HG03139 (cell line): Measurements from ENCODE around the gene PKP4.

ENCODE experiments used
- ATAC-seq: cut with Tn5 transposase; IDR thresholded peaks from one replicate; pipeline ENCODE4 v1.9.1; 2021; ENCODE audit not compliant: unreplicated experiment

Gene PKP4

DNA sequence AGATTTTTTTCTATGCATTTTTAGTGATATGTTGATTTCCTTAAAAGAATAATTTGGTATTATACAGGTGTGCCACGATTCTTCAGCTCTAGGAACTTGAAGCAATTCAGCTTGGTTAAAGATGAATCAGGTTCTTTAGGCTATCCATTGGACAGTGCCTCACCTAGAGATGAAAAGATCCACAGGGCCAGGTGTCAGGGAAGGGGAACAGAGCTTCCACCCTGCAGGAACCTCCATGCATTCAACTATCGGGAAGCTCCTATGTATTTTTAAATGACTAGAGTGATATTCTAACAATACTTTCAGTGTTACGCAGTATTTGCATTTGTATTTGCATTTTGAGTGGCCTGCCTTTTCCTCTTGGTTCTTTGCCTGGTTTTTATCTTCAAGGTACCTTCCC lies 40.2 kb downstream of the PKP4 start:
- no peak for ATAC-seq

DNA sequence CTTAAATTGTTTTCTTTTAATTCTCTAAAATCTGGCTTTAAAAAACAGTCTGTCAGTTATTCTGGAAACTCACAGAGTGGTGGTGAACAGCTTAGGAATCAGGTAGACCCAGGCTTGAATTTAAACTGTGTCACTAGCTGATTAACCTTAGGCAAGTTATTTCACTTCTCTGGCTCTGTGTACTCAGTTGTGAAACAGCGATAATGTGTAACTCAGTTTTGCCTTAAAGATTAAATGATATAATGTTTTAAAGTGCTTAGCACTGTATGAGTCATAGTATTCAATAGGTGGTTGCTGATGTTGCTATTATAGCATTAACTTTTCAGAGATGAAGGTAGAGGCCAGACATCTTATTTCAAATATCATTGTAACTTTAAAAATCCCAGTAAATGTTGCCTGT lies 40.7 kb downstream of the PKP4 start:
- no peak for ATAC-seq

DNA sequence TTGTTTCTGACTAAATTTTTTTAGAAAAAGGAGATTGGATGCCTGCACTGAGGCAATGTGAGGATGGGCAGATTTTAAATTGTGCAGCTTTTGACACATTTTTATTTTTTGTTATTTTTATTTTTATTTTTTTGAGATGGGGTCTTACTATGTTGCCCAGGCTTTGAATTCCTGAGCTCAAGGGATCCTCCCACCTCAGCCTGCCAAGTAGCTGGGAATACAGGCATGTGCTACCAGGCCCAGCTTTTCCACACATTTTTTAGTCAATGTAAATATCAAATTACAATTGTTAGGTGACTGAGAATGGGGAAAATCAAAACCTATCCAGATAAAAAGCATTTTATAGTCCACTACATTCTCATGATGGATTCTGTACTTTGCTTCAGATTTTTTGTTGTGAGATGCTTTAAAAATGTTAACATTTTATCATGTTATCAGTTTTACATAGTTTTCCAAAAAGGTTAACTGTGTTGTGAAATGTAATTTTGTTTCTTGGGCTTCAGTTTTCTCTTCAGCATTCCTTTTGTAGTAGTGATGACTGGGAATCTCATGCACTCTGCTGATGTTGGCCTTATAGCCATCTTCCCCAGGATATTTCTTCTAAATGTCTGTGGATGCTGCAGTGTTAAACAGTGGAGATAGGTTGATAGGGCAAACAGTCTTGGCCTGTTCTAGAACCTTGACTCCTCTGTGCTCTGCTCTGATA lies 41.4 kb downstream of the PKP4 start:
- no peak for ATAC-seq

DNA sequence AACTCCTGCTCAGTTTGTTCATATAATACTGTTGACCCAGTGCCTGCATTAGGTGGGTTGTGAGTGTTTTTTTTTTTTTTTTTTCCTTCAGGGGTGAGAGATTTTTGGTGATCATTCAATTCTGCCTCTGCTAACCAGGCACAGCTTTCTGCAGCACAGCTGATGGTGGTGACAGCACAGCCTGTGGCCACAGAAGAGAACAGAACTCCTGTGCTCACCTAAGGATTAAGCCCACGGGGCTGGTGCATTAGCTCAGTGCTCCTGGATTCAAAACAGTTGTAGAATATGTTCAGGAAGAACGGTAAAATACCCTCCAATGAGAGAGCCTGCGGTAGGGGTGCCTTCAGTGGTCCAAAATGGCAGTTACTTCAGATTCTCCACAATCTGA lies 42.0 kb downstream of the PKP4 start:
- no peak for ATAC-seq

DNA sequence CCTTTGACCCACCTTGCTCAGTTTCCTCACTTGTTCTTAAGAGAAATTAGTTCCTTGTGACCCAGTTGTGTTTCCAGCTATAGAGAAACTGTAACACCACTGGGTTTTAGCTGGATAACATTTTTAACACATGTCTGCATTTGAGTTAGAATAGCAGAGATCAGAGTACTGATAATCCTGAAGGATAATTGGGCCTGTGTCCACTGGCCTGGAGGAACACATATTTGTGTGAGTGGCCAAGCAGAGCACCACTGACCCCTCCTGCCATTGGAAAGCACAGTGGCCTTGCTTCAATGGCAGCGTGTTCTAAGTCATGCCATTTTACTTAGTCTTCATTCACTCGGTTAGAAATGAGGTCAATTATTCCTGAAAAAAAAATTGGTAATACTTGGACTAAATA lies 42.6 kb downstream of the PKP4 start:
- no peak for ATAC-seq

DNA sequence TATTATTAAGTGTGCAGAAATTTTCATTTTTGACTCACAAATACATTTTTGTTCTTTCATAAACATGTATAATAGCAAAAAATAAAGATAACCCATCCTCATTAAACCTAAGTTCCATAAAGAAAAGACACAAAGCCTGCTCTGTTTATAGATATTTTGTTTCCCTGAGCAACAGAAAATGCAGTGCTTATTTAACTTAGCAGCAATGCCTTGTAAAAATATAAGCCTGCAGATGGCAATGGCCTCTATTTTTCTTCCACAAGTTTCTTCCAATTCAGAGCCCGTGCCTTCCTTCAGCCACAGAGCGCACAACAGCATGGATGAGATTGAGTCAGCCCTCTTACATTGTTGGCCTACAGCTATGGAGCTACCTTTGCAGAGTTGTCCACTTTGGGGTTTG lies 43.6 kb downstream of the PKP4 start:
- ATAC-seq = no peak

DNA sequence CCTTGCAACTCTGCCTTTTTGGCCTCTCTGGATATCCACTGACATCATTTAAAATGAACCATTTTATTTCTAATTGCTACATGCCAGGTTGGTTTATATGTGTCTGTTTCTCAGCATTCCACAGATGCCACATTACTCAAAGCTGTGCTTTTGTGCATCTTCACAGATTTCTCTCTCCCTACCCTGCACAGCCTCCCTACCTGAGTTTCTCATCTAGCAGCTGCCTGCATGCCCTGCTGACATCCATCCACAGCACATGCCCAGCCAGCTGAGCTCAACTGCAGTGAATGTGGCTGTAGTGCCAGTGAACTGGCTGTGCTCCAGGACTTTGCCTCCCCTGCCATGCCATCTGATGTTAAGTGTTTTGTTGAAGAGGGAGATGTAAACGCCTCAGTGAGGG lies 44.5 kb downstream of the PKP4 start:
- no peak for ATAC-seq

DNA sequence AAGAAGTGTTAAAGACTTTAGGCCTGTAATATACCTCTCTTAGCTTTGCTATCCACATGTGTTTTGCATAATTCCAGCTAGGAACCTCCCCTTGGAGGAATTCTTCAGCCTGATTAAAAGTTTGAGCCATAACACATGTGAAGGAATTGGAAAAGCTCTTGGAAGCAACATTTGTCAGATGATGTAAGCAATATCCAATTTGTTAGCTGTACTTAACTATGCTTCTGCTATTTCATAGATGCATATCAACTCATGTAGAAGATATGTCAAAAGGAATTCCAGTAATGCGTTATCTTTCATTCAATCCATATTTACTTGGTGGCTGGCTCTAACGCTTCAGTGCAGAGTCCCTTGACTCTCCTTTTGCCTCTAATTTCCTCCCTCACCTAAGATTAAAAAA lies 46.2 kb downstream of the PKP4 start:
- ATAC-seq = no peak

DNA sequence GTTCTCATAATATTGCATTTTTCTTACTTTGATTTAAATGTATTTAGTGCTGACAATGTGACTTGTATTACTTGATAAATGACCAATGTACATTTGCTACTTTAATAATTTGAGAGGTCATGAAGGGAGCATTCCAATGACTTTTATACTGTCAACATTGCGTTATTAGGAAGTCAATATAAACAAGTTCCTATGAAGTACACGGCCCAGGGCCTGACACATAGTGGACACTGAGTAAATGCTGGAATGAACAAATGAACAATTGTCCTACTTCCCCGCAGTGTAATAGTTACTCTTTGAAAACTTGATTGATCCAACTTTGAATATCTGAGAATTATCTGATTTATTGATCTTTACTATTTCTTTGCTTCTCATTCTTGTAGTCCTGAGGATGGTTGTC lies 47.3 kb downstream of the PKP4 start:
- no peak for ATAC-seq

DNA sequence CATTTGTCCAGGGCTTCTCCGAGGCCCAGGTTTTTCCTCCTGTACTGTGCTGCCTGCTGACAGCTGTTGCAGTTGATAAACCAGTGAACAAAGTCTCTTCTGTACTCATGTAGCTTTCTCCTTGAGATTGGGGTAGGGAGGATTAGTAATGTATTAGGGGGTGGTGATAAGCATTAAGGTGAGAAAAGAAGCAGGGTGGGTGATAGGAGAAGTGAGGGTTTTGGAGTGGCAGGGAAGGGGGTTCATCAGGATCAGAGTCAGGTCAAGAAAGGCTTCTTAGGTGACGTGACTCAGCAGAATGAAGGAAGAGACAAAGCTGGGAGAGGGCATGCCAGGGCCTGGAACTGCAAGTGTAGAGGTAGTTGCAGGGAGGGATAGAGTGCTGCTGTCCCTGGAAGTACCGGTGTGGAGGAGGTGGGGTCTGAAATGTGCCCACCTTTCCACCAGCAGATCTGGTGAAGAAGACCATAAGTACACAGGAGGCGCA lies 48.7 kb downstream of the PKP4 start:
- no peak for ATAC-seq

DNA sequence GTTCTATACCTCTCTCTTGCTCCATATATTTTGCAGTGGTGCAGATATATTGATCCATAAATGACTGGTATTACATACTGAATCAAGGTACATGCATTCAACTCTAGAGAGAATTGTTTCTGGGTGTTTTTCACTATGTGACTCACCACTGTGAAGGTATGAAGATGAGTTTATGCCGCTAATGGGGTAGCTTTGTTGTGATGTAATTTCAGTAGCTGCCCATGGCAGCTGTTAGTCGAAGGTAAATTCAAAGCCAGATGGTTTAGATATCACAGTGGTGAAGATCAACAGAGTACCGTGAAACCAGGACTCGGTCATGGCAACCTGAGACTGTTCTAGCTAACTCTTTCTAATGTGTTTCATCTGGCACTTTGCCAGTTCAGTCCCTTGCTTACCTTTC lies 50.4 kb downstream of the PKP4 start:
- ATAC-seq = no peak

DNA sequence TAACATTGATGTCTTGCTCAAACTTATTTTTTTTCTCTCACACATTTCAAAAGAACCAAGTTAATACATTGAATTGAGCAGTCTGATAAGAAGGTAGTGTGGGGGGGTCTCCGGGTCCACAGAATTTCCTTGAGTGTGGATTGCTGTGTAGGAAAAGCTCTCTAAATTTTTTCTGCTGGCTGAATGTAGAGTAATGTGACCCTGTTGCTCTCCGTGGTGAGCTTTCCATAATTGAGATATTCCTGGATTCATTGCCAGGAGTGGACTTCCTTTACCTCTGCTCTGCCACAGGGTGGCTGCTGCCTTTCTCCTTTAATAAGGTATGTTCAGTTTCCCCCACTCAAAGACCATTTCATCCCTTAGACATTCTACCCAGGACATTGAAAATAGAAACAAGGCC lies 50.9 kb downstream of the PKP4 start:
- ATAC-seq = no peak

DNA sequence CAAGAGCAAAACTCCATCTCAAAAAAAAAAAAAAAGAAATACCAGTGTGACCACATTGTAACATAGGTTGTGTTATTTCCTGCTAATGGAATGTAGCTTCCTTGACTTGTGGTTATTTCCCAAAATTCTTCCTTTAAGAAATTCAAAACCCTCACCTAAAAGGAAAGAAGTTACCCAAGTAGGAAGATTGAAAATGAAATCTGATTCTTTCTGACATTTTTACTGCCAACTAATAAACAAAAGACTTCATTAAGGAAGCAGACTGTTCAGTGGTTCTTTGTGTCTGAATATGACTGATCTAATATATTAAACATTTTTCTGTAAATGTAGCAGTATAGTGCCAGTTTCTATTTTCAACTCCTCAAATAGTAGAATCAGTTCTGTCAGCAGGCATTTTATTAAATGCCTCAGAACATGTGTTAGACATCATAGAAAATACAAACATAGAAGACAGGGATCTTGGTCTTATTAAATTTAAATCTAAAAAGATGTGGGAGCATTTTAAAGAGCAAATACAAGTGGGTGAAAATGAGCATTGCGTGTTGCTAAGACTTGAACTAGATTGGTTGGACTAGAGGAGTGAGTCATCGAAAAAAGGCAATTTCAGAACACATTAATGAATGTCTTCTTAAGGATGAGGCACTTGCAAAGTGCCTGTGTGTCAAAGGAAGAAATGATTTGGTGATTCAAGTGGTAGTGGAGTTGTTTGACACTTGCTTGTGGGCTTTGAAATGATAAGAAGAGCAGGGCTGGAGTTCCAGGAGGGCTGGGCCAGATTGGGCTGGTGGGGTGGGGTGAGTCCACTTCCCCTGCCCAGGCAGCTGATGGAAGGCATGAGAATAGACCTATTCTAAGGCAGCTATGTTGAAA lies 53.4 kb downstream of the PKP4 start:
- ATAC-seq = no peak

DNA sequence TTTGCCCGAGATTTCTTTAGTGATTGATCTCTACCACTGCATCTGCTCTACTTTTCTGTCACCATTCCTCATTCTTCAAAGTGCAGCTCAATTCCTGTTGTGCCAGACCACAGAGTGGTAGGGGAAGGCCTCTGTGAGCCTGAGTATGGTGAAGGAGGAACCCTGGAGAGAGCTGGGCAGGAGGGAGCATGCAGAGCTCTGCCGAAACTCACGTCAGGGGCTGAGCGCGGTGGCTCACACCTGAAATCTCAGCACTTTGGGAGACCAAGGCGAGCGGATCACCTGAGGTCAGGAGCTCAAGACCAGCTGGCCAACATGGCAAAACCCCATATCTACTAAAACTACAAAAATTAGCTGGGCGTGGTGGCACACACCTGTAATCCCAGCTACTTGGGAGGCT lies 54.1 kb downstream of the PKP4 start:
- ATAC-seq = no peak

DNA sequence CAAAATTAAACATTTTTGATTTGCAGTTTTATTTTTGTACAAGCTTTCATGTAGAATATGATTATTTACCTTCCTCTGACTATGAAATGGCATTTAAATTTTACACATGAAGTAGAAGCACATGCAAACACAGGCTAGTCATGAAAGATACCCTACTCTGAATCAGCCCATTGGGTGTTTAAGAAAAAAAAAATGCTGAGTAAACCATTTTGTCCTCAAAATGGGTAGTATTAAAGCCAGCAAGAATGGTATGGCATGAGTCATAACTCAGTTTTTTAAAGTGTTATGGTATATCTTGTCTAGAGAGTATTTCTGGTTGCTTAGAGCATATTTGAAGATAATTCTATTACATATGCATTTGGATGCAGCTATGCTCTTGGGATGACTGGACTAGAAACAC lies 55.0 kb downstream of the PKP4 start:
- no peak for ATAC-seq

DNA sequence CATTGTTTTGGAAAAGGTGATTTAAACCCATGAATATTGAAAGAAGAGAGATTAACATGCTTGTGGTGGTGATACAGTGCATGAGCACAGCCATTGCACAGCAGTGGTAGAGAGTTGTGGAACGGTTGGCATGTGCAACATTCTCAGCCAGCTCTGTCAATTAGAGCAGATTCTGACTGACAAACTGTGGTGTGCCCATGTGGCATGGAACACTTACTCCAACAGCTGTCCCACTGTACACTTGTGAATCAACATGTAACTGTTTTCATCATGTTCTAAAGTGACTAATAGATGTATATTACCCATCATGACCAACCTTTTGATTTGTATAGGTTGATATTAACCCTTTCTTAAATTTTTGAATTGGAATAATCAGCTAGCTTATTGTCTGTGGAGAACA lies 55.6 kb downstream of the PKP4 start:
- no peak for ATAC-seq

DNA sequence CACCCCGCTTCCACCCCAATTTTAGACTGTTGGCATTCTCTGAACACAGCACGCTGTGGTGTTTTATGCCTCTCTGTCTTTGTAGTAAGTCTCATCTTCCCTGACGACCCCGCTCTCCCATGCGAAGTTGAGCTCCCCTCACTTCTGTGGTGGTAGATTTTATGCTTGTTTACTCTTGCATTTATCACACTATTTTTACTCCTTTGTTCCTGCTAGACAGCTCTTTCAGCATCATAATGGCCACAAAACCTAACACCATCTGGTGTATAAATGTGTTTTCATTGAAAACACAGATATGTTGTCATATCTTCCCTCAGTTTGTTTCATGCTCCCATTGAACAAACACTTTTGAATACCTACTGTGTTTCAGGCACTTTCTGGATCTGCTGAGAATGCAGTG lies 57.1 kb downstream of the PKP4 start:
- no peak for ATAC-seq

DNA sequence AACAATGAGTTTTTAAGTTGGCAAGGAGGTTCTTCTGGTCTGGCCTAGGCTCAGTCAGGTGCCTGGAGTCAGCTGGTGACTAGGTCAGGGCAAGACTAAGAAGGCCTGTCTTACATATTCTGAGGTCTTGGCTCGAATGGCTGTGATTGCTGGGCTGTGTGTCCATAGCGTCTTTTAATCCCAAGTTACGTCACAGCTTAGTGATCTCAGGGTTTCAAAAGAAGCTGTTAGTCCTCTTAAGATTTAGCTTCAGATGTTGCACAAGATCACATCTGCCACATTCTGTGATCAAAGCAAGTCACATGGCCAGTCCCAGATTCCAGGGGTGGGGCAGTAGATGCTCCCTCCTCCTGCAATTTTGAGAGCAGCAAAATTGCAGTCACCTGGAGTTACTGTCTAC lies 61.3 kb downstream of the PKP4 start:
- ATAC-seq = no peak

DNA sequence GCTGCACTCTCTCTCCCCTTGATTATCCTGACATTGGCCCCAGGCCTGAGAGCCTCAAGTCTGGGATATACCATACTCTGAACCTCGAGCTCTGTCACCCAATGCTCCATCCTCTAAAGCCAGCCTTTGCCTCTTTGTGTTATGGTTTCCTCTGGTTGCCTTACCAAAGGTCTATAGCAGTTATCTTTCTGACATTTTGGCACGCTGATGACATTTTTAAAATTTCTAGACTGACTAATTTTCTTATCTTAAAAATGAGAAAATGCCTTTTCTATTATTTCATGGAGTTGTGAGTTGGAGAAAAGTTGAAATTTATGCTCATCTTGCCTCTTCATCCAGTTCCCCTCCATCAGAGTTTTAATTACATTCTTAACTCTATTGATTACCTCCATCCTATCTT lies 62.7 kb downstream of the PKP4 start:
- ATAC-seq = no peak

DNA sequence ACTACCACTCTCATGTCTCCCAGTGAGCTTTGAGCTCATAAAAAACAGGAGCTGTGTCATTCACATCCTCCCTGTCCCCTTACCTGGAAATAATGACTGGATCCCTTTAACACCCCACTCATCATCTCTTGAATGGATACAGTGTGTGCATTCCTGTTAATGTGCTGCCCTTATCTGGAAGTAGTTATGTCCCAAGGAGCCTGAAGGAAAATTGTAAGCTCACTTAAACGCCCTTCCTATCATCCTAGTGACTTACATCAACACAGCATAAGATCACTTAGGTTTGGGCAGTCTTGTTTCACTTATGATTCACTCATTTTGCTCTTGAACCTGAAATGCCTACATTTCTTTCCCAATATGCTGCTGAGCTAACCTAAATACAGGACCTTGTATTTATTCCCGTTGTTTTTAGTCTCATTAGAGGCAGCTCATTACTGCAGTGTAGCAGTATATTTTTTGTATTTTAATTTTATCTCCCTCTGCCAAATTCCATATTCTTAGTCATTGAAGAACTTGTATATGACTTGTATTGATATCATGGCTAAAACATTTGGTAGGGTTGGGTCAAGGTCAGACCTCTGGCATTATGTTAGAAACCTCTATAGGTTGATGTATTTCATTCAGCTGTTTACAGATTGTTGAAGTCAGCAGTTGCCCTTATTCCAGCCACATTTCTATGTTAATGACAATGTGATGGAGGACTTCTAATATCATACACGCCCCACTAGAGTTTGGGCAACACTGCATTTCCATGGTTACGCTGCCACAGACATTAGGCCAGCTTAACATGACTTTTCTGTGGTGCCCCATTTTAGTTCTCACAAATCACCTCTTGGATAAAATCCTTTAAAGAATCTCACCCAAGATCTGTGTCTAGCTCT lies 72.9 kb downstream of the PKP4 start:
- ATAC-seq = no peak

DNA sequence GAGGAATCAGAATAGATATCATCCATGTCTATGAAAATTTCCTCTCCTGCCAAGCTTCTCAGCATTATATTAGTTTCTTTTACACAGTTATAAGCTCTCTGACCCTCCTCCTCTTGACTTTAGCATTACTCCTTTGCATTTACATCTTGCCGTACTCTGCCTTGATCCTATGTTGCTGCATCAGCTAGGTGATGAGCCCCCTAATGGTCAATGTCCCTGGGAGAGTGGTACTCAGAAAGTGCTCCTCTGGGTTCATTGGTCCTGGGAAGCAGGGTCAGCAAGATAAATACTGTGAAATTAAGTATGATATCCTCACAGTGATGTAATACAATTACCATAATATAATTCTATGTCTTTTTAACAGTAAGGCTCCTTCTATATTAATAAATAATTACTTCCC lies 74.1 kb downstream of the PKP4 start:
- no peak for ATAC-seq

DNA sequence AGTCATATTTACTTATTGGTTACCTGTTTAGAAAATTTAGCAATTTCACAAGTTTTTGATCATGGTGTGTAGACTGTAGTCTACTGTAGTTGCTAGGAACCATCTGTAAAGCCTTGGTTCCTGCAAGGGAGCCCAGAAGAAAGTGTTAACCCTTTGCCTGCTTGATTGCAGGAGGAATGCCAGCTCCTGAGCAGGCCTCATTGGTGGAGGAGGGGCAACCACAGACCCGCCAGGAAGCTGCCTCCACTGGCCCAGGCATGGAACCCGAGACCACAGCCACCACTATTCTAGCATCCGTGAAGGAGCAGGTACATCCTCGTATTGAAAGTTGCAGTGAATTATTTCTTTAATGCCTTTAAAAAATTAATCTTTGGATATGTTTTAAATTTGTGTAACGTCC lies 76.3 kb downstream of the PKP4 start:
- ATAC-seq = no peak
